Liver (tissue), 9 donors: ENCODE results near the gene PHIP. TPM values are rescaled to one million over a fixed set of nuclear protein-coding genes. Genes with fewer than 3 reads are reported as not detected.

Experiments used
- DNase-seq: peaks from one replicate; pipeline ENCODE4 v3.0.0-alpha.2; 2017; ENCODE audit warnings: low spot score
- H3K27ac ChIP-seq, 2 donors: one replicate each; pipeline ENCODE4 v1.7.0; 2013; ENCODE audit warnings: inconsistent platforms in 2 of 2, low read length in 2 of 2, control low read depth in 1 of 2, low read depth in 1 of 2, mild to moderate bottlenecking in 1 of 2
- H3K27me3 ChIP-seq, 4 donors: one replicate each; pipeline versions ENCODE4 v1.6.1 to v1.7.0; 2013; ENCODE audit warnings: low read length in 3 of 4, inconsistent platforms in 1 of 4, mild to moderate bottlenecking in 1 of 4, moderate library complexity in 1 of 4; ENCODE audit not compliant: control insufficient read depth in 4 of 4, insufficient read depth in 4 of 4
- H3K36me3 ChIP-seq, 4 donors: one replicate each; pipeline versions ENCODE4 v1.6.1 to v1.7.0; 2013; ENCODE audit warnings: low read length in 3 of 4, mild to moderate bottlenecking in 3 of 4, low read depth in 1 of 4, moderate library complexity in 1 of 4; ENCODE audit not compliant: control insufficient read depth in 4 of 4, insufficient read depth in 3 of 4
- H3K4me1 ChIP-seq, 4 donors: one replicate each; pipeline versions ENCODE4 v1.6.1 to v1.7.0; 2013; ENCODE audit warnings: low read length in 3 of 4, mild to moderate bottlenecking in 3 of 4, moderate library complexity in 1 of 4; ENCODE audit not compliant: control insufficient read depth in 4 of 4, insufficient read depth in 4 of 4
- H3K4me3 ChIP-seq, 3 donors: one replicate each; pipeline versions ENCODE4 v1.6.1 to v1.7.0; 2013; ENCODE audit warnings: low read length in 3 of 3, control low read depth in 1 of 3, low read depth in 1 of 3, mild to moderate bottlenecking in 1 of 3
- H3K9ac ChIP-seq, 2 donors: one replicate each; pipeline ENCODE4 v1.7.0; 2013; ENCODE audit warnings: low read length in 2 of 2, mild to moderate bottlenecking in 2 of 2, moderate library complexity in 2 of 2, control low read depth in 1 of 2, low read depth in 1 of 2
- H3K9me3 ChIP-seq, 4 donors: one replicate each; pipeline versions ENCODE4 v1.6.1 to v1.7.0; 2013; ENCODE audit warnings: low read length in 3 of 4; ENCODE audit not compliant: control insufficient read depth in 4 of 4
- ATF3 ChIP-seq: IDR thresholded peaks from 2 replicates; pipeline ENCODE4 v1.6.1; 2016; ENCODE audit warnings: antibody characterized with exemption
- CTCF ChIP-seq: fragments of 150-350 bp; IDR thresholded peaks from 2 replicates; pipeline ENCODE4 v1.5.1; 2017; ENCODE audit warnings: improper control_type of control experiment, low read depth, low read length; ENCODE audit not compliant: missing input control
- EGR1 ChIP-seq, 2 donors: IDR thresholded peaks; 2 replicates each; pipeline ENCODE4 v1.6.1; 2016 to 2018; ENCODE audit warnings: antibody characterized with exemption in 2 of 2, low read depth in 2 of 2
- FOXA1 ChIP-seq: IDR thresholded peaks from 2 replicates; pipeline ENCODE4 v1.6.1; 2016; ENCODE audit warnings: antibody characterized with exemption
- FOXA2 ChIP-seq: IDR thresholded peaks from 2 replicates; pipeline ENCODE4 v1.6.1; 2016; ENCODE audit warnings: antibody characterized with exemption
- GABPA ChIP-seq, 2 donors: IDR thresholded peaks in 1 of 2; conservative IDR thresholded peaks in 1 of 2; 2 replicates each; pipeline ENCODE4 v1.6.1; 2016; ENCODE audit warnings: antibody characterized with exemption in 2 of 2, mild to moderate bottlenecking in 1 of 2, moderate library complexity in 1 of 2
- HNF4A ChIP-seq, 2 donors: conservative IDR thresholded peaks; 2 replicates each; pipeline ENCODE4 v1.6.1; 2016; ENCODE audit warnings: antibody characterized with exemption in 2 of 2, mild to moderate bottlenecking in 2 of 2
- HNF4G ChIP-seq: IDR thresholded peaks from 2 replicates; pipeline ENCODE4 v1.6.1; 2016; ENCODE audit warnings: antibody characterized with exemption
- JUND ChIP-seq, 2 donors: IDR thresholded peaks; 2 replicates each; pipeline ENCODE4 v1.6.1; 2016; ENCODE audit warnings: antibody characterized with exemption in 2 of 2
- MAX ChIP-seq: IDR thresholded peaks from 2 replicates; pipeline ENCODE4 v1.6.1; 2016; ENCODE audit warnings: antibody characterized with exemption
- NR2F2 ChIP-seq: IDR thresholded peaks from 2 replicates; pipeline ENCODE4 v1.6.1; 2016; ENCODE audit warnings: antibody characterized with exemption
- RAD21 ChIP-seq, 2 donors: IDR thresholded peaks; 2 replicates each; pipeline ENCODE4 v1.6.1; 2016; ENCODE audit warnings: antibody characterized with exemption in 2 of 2, mild to moderate bottlenecking in 2 of 2
- REST ChIP-seq: IDR thresholded peaks from 2 replicates; pipeline ENCODE4 v1.6.1; 2016; ENCODE audit warnings: antibody characterized with exemption, mild to moderate bottlenecking
- RXRA ChIP-seq, 2 donors: IDR thresholded peaks; 2 replicates each; pipeline ENCODE4 v1.6.1; 2017 to 2018; ENCODE audit warnings: antibody characterized with exemption in 2 of 2, mild to moderate bottlenecking in 1 of 2
- SP1 ChIP-seq: IDR thresholded peaks from 2 replicates; pipeline ENCODE4 v1.6.1; 2018; ENCODE audit warnings: antibody characterized with exemption, mild to moderate bottlenecking
- TAF1 ChIP-seq: conservative IDR thresholded peaks from 2 replicates; pipeline ENCODE4 v1.6.1; 2016; ENCODE audit warnings: antibody characterized with exemption, mild to moderate bottlenecking
- YY1 ChIP-seq: IDR thresholded peaks from 2 replicates; pipeline ENCODE4 v1.6.1; 2016; ENCODE audit warnings: antibody characterized with exemption, mild to moderate bottlenecking
- ZBTB33 ChIP-seq: IDR thresholded peaks from 2 replicates; pipeline ENCODE4 v1.6.1; 2016; ENCODE audit warnings: antibody characterized with exemption
- polyA plus RNA-seq, 2 donors: library from polyadenylated mRNA; stranded (reverse) in 1 of 2; unstranded in 1 of 2; fragments of 200-250 nt in 1 of 2; fragments of >200 nt in 1 of 2; fragmentation: Nextera tagmentation in 1 of 2; extraction: Ambion mirVana in 1 of 2; gene quantifications; one replicate each; pipeline versions ENCODE4 v1.2.1 to v1.2.3, GENCODE V29; 2013 to 2015
- total RNA-seq, 2 donors: library from RNA; depleted of rRNA; stranded (reverse); fragments of >200 nt; gene quantifications; one replicate each; pipeline ENCODE4 v1.2.3, GENCODE V29; 2014
- donor health status: healthy.
- donor health status: healthy.
- donor health status: healthy.
- donor health status: healthy.
- donor health status: healthy.

PHIP gene
- total and polyA plus RNA-seq, 4 donors = 1.6 to 22.4 (median 9.4) TPM

- Histone ChIP-seq H3K9me3 (no peaks in the 10 kb centered on the region), H3K9ac (no peak overlapping the region), H3K27me3 (no peaks in the 10 kb centered on the region), H3K27ac (no peak overlapping the region), H3K4me3 (no peak overlapping the region), H3K4me1 (no peaks in the 10 kb centered on the region), H3K36me3 (peaks cover 0 to 24% (median 18%) of the 10 kb centered on the region in 4 donors)
- no peak for DNase-seq
- TF ChIP-seq FOXA2 (no peak), HNF4G (no peak), MAX (no peak), NR2F2 (no peak), ATF3 (no peak), FOXA1 (no peak), ZBTB33 (no peak), SP1 (no peak), TAF1 (no peak), GABPA (IDR thresholded peaks at IDR 0.05 in 1 of 2, conservative IDR thresholded peaks at IDR 0.05 in 1 of 2) (no peak), HNF4A (conservative IDR thresholded peaks at IDR 0.05) (no peak), REST (no peak), JUND (IDR thresholded peaks at IDR 0.05) (no peak), EGR1 (IDR thresholded peaks at IDR 0.05; ENCODE audit: low read depth in 2 of 2) (no peak), CTCF (no peak), RAD21 (IDR thresholded peaks at IDR 0.05) (no peak), YY1 (no peak), RXRA (IDR thresholded peaks at IDR 0.05) (no peak)
Measured at GRCh38 chr6:79011940-79012339, 66.1 kb downstream of the PHIP start.
